HG02759 (cell line): ENCODE results near the gene SCTR.

Experiments used
- ATAC-seq: cut with Tn5 transposase; IDR thresholded peaks from one replicate; pipeline ENCODE4 v1.9.1; 2021; ENCODE audit warnings: mild to moderate bottlenecking, moderate library complexity; ENCODE audit not compliant: unreplicated experiment

SCTR gene

DNA sequence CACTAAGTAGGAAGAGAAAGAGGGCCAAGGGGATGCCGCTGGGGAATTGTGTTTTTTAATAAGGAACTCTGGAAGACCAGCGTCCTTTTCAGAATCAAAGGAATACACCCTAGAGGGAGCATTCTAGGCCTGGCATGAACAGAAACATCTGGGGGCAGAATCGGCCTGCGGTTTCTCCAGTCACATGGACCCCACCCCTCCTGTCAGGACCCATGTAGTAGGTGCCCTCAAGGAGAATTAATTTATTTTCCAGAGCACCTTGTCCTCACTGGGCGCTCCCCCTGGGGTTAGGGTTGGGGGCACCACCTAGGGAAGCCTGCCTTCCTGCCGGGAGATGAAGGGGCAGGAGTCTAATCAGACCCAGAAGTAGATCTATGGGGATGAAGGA, 48.4 kb downstream of the SCTR start:
- no peak for ATAC-seq

- no peak for ATAC-seq
These were observed 48.9 kb downstream of the SCTR start for GRCh38 chr2:119475225-119475856.

DNA sequence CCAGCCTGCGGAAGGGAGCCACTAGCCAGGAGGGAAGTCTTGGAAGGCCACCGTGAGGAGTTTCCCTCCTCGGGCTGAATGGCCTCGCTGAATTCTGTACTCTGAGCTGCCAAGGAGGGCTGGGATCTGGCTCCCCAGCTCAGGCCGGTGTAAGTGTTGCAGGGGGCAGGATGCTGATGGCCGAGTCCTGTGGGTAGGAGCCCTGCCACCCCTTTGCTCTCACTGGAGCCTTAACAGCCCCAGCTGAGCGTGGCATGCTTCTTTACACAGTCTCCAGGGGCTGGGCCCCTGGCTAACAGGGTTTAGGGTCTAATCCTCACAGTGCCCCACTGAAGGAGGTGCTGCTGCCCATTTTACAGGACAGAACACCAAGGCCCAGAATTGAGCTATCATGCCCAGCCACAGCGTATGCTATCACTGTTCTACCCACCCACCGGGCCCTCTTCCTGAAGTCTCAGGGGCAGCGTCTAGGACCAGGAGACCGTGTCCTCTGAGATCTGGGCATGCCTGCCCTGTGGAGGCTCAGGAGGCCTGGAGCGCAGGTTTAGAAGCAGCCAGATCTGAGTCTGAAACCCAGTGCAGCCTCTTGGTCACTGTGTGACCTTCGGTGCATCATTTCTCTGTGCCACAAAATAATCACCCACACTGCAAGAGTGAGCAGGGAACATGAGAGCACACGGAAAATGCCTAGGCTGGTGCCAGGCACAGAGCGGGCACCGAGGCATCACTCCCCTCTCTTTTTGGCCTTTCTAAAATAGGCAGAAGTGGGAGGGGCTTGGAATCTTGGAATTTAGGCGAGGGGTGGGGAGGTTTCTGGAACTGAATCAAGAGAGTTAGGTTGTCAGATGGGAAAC, 49.7 kb downstream of the SCTR start:
- no peak for ATAC-seq

- ATAC-seq, result no peak
These were observed 50.5 kb downstream of the SCTR start for GRCh38 chr2:119473621-119474370.

GRCh38 chr2:119472749-119473148, 51.5 kb downstream of the SCTR start:
- ATAC-seq, result no peak

GRCh38 chr2:119469661-119470297, 54.5 kb downstream of the SCTR start:
- no peak for ATAC-seq

- ATAC-seq, result no peak
These were observed 55.2 kb downstream of the SCTR start for GRCh38 chr2:119469131-119469530.

- ATAC-seq, result no peak
These were observed 55.9 kb downstream of the SCTR start for GRCh38 chr2:119468154-119468955.

- ATAC-seq, result no peak
These were observed 57.9 kb downstream of the SCTR start for GRCh38 chr2:119466373-119466772.

DNA sequence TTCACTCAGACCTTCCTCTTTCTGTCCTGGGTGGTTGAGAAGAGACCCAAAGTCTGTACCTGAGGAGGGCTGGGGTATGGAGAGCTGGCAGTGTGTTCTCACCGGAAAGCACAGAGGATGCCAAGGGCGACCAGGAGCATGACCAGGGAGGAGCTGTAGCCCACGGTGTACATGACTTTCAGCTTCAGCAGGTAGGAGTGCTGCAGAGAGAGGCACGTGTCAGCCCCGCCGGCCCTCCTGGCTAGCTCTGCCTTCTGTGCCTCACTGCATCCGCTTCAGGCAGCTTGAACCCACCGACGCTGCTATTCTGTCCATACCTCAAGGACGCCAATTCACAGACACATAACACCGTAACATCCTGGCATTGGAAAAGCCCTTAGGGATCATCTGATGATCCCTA, 58.6 kb downstream of the SCTR start:
- ATAC-seq, result no peak

DNA sequence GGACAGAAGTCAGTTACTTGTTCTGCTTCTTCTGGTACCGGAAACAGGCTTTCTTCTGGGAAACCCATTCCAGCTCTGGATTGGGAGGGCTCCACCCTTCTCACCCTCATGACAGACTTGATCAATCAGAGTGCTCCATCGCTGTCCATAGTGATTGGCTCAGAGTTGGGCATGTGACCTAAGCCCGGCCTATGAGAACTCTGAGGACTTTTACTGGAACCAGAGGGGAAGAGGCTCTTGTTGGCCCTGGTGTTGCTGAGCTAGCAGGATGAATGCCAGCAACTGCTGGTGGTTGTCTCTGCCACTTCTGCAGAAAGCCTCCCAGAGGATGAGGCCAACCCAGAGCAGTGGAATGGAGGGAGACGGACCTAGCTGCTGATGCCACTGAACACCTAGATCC, 59.3 kb downstream of the SCTR start:
- ATAC-seq, result no peak

- ATAC-seq, result no peak
These were observed 60.3 kb downstream of the SCTR start for GRCh38 chr2:119463990-119464389.

DNA sequence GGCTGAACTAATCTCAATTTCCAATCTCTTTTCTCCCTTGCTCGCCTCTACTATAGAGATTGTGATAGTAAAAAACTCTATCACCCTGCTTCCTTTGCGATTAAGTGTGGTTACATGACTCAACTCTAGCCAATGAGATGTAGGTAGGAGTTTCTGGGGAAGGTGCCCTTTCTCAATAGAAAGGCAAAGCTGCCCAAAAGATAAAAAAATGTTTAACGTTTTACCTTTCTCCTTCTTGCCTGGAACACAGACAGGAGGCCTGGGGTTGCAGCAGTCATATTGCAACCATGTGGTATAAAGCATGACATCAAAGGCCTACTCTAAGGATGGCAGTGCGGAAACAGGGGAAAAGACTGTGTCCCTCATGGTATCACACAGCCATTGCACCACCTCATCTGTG, 61.1 kb downstream of the SCTR start:
- no peak for ATAC-seq

- ATAC-seq, result no peak
These were observed 61.7 kb downstream of the SCTR start for GRCh38 chr2:119462574-119462973.

GRCh38 chr2:119461811-119462210, 62.5 kb downstream of the SCTR start:
- ATAC-seq, result no peak

DNA sequence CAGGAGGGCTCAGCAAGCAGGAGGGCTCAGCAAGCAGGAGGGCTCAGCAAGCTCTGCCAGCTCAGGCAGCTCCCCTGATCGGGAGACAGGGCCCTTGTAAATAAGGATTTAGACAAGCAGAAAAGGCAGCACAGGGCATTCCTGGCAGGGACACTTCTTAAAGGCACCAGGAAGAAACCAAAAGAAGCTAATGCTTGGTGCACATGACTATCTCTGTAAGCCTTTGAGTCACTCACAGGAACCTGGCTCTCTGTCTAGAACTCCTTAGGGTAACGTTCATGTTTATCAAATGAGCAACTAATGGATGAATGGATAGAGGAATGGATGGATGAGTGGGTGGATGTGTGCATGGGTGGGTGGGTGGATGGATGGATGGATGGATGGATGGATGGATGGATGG, 64.2 kb downstream of the SCTR start:
- no peak for ATAC-seq

GRCh38 chr2:119455066-119455718, 69.1 kb downstream of the SCTR start:
- ATAC-seq, result peak; percentile 62

- no peak for ATAC-seq
These were observed 70.2 kb downstream of the SCTR start for GRCh38 chr2:119453972-119454593.

- no peak for ATAC-seq
These were observed 72.8 kb downstream of the SCTR start for GRCh38 chr2:119451336-119452050.
